ENCODE results near the gene NOMO2.
"Not testable (repeated sequence)": the region's sequence is repeated elsewhere in the genome, so short reads cannot be mapped to it uniquely, and the experiment has no call there.

DNA sequence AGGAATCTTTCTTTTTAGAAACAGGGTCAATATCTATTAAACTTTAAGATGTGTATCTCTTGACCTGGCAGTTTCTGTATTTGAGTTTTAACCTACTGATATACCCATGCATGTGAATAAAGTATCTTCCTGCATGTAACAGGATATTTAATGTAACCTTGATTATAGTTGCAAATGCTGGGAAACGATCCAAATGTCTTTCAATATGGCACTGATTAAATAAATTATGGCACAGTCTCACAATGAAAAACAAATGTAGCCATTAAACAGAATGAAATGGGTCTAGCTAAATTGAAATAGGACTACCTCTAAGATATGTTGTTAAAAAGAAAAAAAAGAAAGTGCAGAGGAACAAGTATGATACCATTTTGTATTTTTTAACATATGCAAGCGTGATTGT, 35.8 kb upstream of the NOMO2 start:
- TF ChIP-seq POLR2A, CTCF (IDR thresholded peaks at IDR 0.05): not testable (repeated sequence)

Data from heart left ventricle (tissue), 13 donors.